ENCODE results near the gene GALNT15.

- TF ChIP-seq CTCF (IDR thresholded peaks at IDR 0.05) (no peak), POLR2A (IDR thresholded peaks at IDR 0.05) (no peak)
Measured at GRCh38 chr3:16214366-16214765, 39.9 kb downstream of the GALNT15 start.
